PC-9 (cell line): ENCODE results near the gene MOK. TPM values are rescaled to one million over a fixed set of nuclear protein-coding genes. Genes with fewer than 3 reads are reported as not detected.

Experiments used
- BruUV-seq: library from RNA; stranded (reverse); fragments of 400-500 nt; replicated peaks from 2 replicates; lab custom pipeline; 2021; lab: Mats Ljungman, UMichigan
- CTCF ChIA-PET: fragments of 300-600 bp; sonication (Branson Sonifier 250); formaldehyde crosslinking; loops from one replicate; lab custom pipeline; 2022; ENCODE audit warnings: antibody characterized with exemption; lab: Charles Lee
- POLR2A ChIA-PET: fragments of 300-600 bp; sonication (Branson Sonifier 250); formaldehyde crosslinking; loops from one replicate; lab custom pipeline; 2022; ENCODE audit warnings: antibody characterized with exemption; ENCODE audit not compliant: unreplicated experiment; lab: Charles Lee
- DNase-seq, 2 experiments: peaks; one replicate each; pipeline versions ENCODE4 v3.0.0 to v3.0.0-alpha.2; 2015 to 2022; ENCODE audit warnings: mixed read lengths in 1 of 2
- H2AFZ ChIP-seq: fragments of 200-600 bp; sonication (generic); 2 replicates; pipeline ENCODE4 v1.8.1; 2017; ENCODE audit warnings: antibody characterized with exemption
- H3F3A ChIP-seq: fragments of 200-600 bp; sonication (generic); 2 replicates; pipeline ENCODE4 v1.8.1; 2017; ENCODE audit warnings: antibody characterized with exemption, mild to moderate bottlenecking, low read depth; ENCODE audit not compliant: insufficient read depth
- H3K27ac ChIP-seq: fragments of 200-600 bp; sonication (generic); 2 replicates; pipeline ENCODE4 v1.6.1; 2016; ENCODE audit warnings: mixed run types
- H3K27me3 ChIP-seq: fragments of 200-600 bp; sonication (generic); 2 replicates; pipeline ENCODE4 v1.6.1; 2016; ENCODE audit warnings: low read depth, mixed run types; ENCODE audit not compliant: insufficient read depth
- H3K36me3 ChIP-seq: fragments of 200-600 bp; sonication (generic); 2 replicates; pipeline ENCODE4 v1.6.1; 2016; ENCODE audit warnings: low read depth, mixed run types
- H3K4me1 ChIP-seq: fragments of 200-600 bp; sonication (generic); replicated peaks from 2 replicates; pipeline ENCODE4 v1.6.1; 2016; ENCODE audit warnings: mixed run types; ENCODE audit not compliant: insufficient read depth
- H3K4me2 ChIP-seq: fragments of 200-600 bp; sonication (generic); 2 replicates; pipeline ENCODE4 v1.6.1; 2017; ENCODE audit warnings: mixed run types
- H3K4me3 ChIP-seq: fragments of 200-600 bp; sonication (generic); 2 replicates; pipeline ENCODE4 v1.6.1; 2016; ENCODE audit warnings: mixed run types
- H3K79me2 ChIP-seq: fragments of 200-600 bp; sonication (generic); 2 replicates; pipeline ENCODE4 v1.6.1; 2017; ENCODE audit warnings: low read depth, mixed run types
- H3K9me2 ChIP-seq: fragments of 200-600 bp; sonication (generic); 2 replicates; pipeline ENCODE4 v1.8.1; 2017; ENCODE audit warnings: mild to moderate bottlenecking; ENCODE audit not compliant: insufficient read depth
- H3K9me3 ChIP-seq: fragments of 200-600 bp; sonication (generic); 2 replicates; pipeline ENCODE4 v1.8.1; 2016; ENCODE audit warnings: low read depth; ENCODE audit not compliant: insufficient read depth
- H4K20me1 ChIP-seq: fragments of 200-600 bp; sonication (generic); 2 replicates; pipeline ENCODE4 v1.8.1; 2017; ENCODE audit not compliant: insufficient read depth
- EZH2 ChIP-seq: fragments of 200-600 bp; sonication (generic); IDR thresholded peaks from 2 replicates; pipeline ENCODE4 v1.8.0; 2017; ENCODE audit warnings: antibody characterized with exemption, low read depth
- intact Hi-C: fragments of 100-400 bp; cut with micrococcal nuclease; formaldehyde crosslinking; loops from one replicate; pipeline ENCODE4 v1.10.0; 2022; ENCODE audit not compliant: unreplicated experiment
- total RNA-seq: library from RNA; stranded (reverse); gene quantifications from 2 replicates; pipeline ENCODE4 v1.2.3, GENCODE V29; 2021
- TF ChIP-seq, protein P1 (sequence below): fragments of 200-600 bp; sonication (generic); conservative IDR thresholded peaks from 2 replicates; pipeline ENCODE4 v1.6.1; 2017; ENCODE audit warnings: mixed run types, antibody characterized with exemption, mild to moderate bottlenecking, moderate library complexity

Gene MOK
- total RNA-seq, 1 experiment from 2014 or later: 74.3 TPM

DNA sequence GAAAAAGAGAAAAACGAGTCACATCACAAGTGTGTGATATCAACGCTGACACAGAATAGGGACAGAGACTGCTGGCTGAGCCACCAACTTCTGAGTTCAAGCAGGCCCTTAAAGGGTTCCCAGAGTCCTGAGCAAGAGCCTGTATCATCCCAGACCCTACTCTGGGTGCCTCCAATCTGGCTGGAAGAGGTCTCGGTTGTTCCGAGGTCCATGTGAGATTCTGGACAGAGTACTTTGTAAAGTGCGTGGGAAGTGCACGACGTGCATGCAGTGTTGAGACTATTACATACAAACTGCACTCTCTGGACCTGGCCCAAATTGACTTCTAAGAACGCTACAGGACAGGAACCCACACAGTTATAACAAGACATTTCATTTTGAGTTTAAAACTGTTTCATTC is 40.6 kb downstream of the MOK start:
- POLR2A ChIA-PET: no interaction called here
- Histone ChIP-seq H3K9me3 (no peaks in the 10 kb centered on the region), H3K36me3 (no peaks in the 10 kb centered on the region), H3K4me3 (no peak overlapping the region), H3F3A (peaks cover 25% of the 10 kb centered on the region), H3K4me1 (peaks cover 17% of the 10 kb centered on the region), H4K20me1 (no peaks in the 10 kb centered on the region), H3K27ac (no peak overlapping the region), H3K79me2 (no peaks in the 10 kb centered on the region; the same call in 1 of the 2 replicates), H3K27me3 (no peaks in the 10 kb centered on the region), H3K9me2 (no peaks in the 10 kb centered on the region), H3K4me2 (no peak overlapping the region), H2AFZ (no peak overlapping the region)
- no TSS peak for BruUV-seq
- no peak for DNase-seq
- intact Hi-C loops: no loop called here
- no peak for TF ChIP-seq EZH2
- TF ChIP-seq, protein P1, sequence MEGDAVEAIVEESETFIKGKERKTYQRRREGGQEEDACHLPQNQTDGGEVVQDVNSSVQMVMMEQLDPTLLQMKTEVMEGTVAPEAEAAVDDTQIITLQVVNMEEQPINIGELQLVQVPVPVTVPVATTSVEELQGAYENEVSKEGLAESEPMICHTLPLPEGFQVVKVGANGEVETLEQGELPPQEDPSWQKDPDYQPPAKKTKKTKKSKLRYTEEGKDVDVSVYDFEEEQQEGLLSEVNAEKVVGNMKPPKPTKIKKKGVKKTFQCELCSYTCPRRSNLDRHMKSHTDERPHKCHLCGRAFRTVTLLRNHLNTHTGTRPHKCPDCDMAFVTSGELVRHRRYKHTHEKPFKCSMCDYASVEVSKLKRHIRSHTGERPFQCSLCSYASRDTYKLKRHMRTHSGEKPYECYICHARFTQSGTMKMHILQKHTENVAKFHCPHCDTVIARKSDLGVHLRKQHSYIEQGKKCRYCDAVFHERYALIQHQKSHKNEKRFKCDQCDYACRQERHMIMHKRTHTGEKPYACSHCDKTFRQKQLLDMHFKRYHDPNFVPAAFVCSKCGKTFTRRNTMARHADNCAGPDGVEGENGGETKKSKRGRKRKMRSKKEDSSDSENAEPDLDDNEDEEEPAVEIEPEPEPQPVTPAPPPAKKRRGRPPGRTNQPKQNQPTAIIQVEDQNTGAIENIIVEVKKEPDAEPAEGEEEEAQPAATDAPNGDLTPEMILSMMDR: no peak
- CTCF ChIA-PET: interaction anchor here (1.3 kb wide), 1 partner anchor 10 kb away, joined by 9 read pairs; no protein-coding TSS in a partner anchor

DNA sequence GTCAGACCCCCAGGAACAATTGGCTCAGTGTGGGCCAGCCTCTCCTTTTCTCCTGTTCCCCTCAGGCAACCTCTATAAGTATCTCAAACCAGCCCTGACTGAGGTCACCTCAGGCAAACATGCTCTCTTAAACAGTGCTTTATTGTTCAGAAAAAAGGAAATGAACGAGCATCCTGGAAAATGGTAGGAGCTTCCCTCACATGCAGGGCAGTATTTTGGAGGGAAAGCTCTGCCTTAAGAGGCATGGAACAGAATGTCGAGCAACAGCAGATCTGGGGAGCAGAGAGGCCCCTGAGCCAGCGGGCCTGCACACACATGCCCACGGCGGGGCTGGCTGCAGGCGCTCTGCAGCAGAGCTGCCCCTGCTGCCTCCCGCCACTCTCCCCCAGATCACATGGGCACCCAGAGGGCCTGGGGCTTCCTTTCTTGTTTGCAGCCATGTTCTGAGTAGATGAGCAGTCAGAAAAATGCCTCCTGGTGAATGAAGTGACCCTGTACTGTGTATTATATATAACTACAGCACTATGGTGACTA is 42.0 kb downstream of the MOK start:
- peaks cover 25% of the 10 kb centered on the region for H3F3A ChIP-seq
- H3K9me3 ChIP-seq: no peaks in the 10 kb centered on the region
- H3K9me2 ChIP-seq: no peaks in the 10 kb centered on the region
- POLR2A ChIA-PET: interaction anchor here (0.6 kb wide), 1 partner anchor 9 kb away, joined by 4 read pairs; no protein-coding TSS in a partner anchor
- H3K27me3 ChIP-seq: no peaks in the 10 kb centered on the region
- H3K36me3 ChIP-seq: no peaks in the 10 kb centered on the region
- no peak overlapping the region for H3K4me3 ChIP-seq
- no peak for TF ChIP-seq EZH2
- TF ChIP-seq, protein P1: no peak
- H3K27ac ChIP-seq: peak overlapping the region; percentile 20
- no TSS peak for BruUV-seq
- H3K4me1 ChIP-seq: peaks cover 17% of the 10 kb centered on the region
- CTCF ChIA-PET: interaction anchor here (1.3 kb wide), 1 partner anchor 9 kb away, joined by 9 read pairs; no protein-coding TSS in a partner anchor
- H2AFZ ChIP-seq: no peak overlapping the region
- no peaks in the 10 kb centered on the region for H4K20me1 ChIP-seq
- intact Hi-C loops: loop anchor here (2.0 kb wide), 1 partner anchor 16 kb away; no protein-coding TSS in a partner anchor
- 0 out of 2 replicates have a peak overlapping the region, but pooled peaks have one; percentile 3 for H3K4me2 ChIP-seq
- peak; percentile 36 to 84 for DNase-seq
- H3K79me2 ChIP-seq: no peaks in the 10 kb centered on the region; the same call in 1 of the 2 replicates

DNA sequence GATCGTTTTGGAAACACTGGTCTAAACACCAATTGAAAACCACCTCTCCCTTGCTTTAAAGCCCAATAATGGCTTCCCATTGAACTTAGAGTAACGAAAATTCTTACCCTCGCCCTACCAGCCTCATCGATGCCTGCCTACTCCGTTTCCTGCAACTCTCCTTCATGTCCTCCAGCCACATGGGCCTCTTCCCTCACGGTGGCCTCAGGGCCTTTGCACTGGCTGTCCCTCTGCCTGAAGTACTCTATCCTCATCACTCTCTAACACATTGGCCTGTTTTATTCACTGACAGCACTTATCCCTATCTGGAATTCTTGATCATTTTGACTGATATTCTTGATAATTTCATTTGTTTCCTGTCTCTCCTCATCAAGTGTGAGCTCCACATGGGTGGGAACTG is 46.8 kb downstream of the MOK start:
- Histone ChIP-seq H3K36me3 (no peaks in the 10 kb centered on the region), H3K27ac (no peak overlapping the region), H3K4me3 (no peak overlapping the region), H3K9me3 (no peaks in the 10 kb centered on the region), H4K20me1 (no peaks in the 10 kb centered on the region), H3K9me2 (no peaks in the 10 kb centered on the region), H2AFZ (no peak overlapping the region), H3K27me3 (no peaks in the 10 kb centered on the region), H3K79me2 (no peaks in the 10 kb centered on the region), H3K4me1 (peaks cover 12% of the 10 kb centered on the region), H3K4me2 (no peak overlapping the region), H3F3A (peaks cover 17% of the 10 kb centered on the region)
- intact Hi-C loops: no loop called here
- DNase-seq: no peak
- TF ChIP-seq EZH2: no peak
- TF ChIP-seq, protein P1: no peak
- POLR2A ChIA-PET: no interaction called here
- CTCF ChIA-PET: no interaction called here
- BruUV-seq: no TSS peak
